AG09319 (cell line): ENCODE results near the gene PGM2.
"Not testable (repeated sequence)": the region's sequence is repeated elsewhere in the genome, so short reads cannot be mapped to it uniquely, and the experiment has no call there.

Experiments
- DNase-seq: peaks from one replicate; pipeline ENCODE4 v3.0.0-alpha.2; 2010; ENCODE audit warnings: low read depth; ENCODE audit errors: extremely low read depth
- CTCF ChIP-seq: IDR thresholded peaks from 2 replicates; pipeline ENCODE4 v1.5.1; 2011; ENCODE audit warnings: low read depth, mild to moderate bottlenecking, inconsistent platforms, low read length, moderate library complexity

Gene PGM2

DNA sequence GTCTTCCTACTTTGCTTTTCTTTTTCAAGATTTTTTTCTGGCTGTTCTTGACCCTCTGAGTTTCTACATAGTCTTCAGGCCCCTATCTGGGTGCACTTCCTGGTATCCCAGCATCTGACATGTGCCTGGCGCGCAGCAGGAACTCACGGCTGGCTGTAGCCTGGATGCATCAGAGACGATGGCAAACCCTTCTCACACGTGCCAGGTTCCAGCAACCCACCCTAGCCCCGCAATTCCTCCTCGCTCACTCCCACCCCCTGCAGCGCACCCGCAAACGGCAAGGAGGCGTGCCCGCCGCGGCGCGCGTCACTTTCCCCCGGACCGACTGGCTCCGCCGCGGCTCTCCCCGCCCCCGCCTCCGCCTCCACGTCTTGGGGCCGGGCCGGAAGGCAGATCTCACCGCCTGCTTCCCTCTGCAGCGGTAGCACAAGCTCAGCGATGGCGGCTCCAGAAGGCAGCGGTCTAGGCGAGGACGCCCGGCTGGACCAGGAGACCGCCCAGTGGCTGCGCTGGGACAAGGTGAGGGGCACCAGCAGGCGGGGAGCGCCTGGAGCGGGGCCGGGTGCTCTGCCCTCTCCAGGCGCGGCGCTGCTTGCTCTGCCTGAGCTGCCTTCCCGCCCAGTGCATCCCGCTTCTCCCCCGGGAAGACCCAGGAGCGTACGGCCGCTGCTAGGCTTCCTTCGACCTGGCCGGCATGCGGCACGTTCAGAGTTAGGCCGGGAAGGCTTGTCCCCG, at the start of gene PGM2:
Gene PGM2, plus strand, starts transcription at position 392 of the 735 bp plus-strand sequence. Its CDS starts 47 bp downstream, at position 439.
- no peak; the same call in 1 of the 2 replicates for TF ChIP-seq CTCF
- DNase-seq = peak; percentile 29

- no peak for TF ChIP-seq CTCF
- DNase-seq = no peak
Measured at GRCh38 chr4:37779896-37780295, 46.6 kb upstream of the PGM2 start.

DNA sequence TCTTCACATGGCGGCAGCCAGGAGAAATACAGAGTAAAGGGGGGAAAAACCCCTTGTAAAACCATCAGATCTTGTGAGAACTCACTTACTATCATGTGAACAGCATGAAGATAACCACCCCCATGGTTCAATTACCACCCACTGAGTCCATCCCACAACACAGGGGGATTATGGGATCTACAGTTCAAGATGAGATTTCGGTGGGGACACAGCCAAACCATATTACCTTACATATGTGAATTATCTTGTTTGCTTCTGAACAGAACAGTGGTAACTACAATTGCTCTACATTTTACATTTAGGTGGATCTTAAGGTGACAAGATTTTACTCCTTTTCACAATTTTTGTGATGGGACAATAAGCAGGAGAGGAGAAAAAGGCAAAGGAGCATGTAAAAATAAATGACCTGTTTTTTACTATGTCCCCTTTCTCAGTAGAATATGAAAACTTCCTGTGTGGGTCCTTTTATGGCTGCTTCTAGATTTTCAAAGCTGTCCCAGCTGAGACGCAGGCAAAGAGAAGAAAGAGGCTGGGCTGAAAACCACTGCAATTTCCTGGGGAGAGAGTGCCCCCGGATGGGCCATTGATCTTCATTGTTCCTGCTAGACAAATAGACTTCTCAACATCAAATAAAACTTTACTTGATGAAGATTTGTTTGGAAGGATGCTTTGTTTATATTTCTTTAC, 45.9 kb upstream of the PGM2 start:
- DNase-seq = no peak

GRCh38 chr4:37781131-37781455, 45.4 kb upstream of the PGM2 start:
- TF ChIP-seq CTCF = no peak
- DNase-seq = no peak

More for the DNA sequence above, 45.9 kb upstream of the PGM2 start:
- peak; percentile 21 for TF ChIP-seq CTCF

DNA sequence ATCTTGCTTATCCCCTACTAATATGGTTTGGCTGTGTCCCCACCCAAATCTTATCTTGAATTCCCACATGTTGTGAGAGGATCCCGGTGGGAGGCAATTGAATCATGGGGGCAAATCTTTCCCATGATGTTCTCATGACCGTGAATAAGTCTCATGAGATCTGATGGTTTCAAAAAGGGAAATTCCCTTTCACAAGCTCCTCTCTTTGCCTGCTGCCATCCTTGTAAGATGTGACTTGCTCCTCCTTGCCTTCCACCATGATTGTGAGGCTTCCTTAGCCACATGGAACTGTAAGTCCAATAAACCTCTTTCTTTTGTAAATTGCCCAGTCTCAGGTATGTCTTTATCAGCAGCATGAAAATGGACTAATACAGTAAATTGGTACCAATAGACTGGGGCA, 40.2 kb upstream of the PGM2 start:
- DNase-seq = not testable (repeated sequence)

GRCh38 chr4:37787883-37788460, 38.5 kb upstream of the PGM2 start:
- not testable (repeated sequence) for DNase-seq

GRCh38 chr4:37788819-37789218, 37.7 kb upstream of the PGM2 start:
- DNase-seq = no peak
- no peak for TF ChIP-seq CTCF

- DNase-seq = no peak
- TF ChIP-seq CTCF = no peak
Measured at GRCh38 chr4:37792241-37792640, 34.2 kb upstream of the PGM2 start.
